Lower leg skin (tissue), 4 donors: ENCODE data around the gene KRTDAP. TPM values are rescaled to one million over a fixed set of nuclear protein-coding genes. Genes with fewer than 3 reads are reported as not detected.

Experiments used
- DNase-seq, 2 donors: peaks; one replicate each; pipeline ENCODE4 v3.0.0-alpha.2; 2019; ENCODE audit warnings: low spot score in 2 of 2
- H3K4me3 ChIP-seq: fragments of 200-600 bp; sonication (generic); 2 replicates; pipeline ENCODE4 v1.5.1; 2017; ENCODE audit warnings: mild to moderate bottlenecking, low read depth; ENCODE audit not compliant: poor library complexity, severe bottlenecking
- POLR2A ChIP-seq, 2 donors: fragments of 450-650 bp; IDR thresholded peaks; one replicate each; pipeline ENCODE4 v1.6.1; 2016 to 2017; ENCODE audit warnings: antibody characterized with exemption in 2 of 2, mild to moderate bottlenecking in 1 of 2, moderate library complexity in 1 of 2
- whole genome bisulfite sequencing, 2 donors: methylation state at CpG; one replicate each; pipeline ENCODE4 v1.1.5; 2018; 5-methylcytosine and 5-hydroxymethylcytosine counted together
- intact Hi-C: fragments of 100-400 bp; cut with DNase I; formaldehyde crosslinking; loops from one replicate; pipeline ENCODE4 v1.15.0; 2023; ENCODE audit warnings: low total_unique reads
- total RNA-seq, 4 donors: library from RNA; depleted of rRNA; stranded (reverse); fragments of >200 nt; gene quantifications; one replicate each; pipeline ENCODE4 v1.1.0, GENCODE V29; 2016
- TF ChIP-seq, protein P1 (sequence below), 3 donors: fragments of 450-650 bp; IDR thresholded peaks; one replicate each; pipeline ENCODE4 v1.5.1; 2016; ENCODE audit warnings: antibody characterized with exemption in 3 of 3, mild to moderate bottlenecking in 3 of 3, moderate library complexity in 2 of 3

The KRTDAP gene
- total RNA-seq, 4 donors from 2014 or later = 10,097 to 21,423 (median 15,501) TPM

DNA sequence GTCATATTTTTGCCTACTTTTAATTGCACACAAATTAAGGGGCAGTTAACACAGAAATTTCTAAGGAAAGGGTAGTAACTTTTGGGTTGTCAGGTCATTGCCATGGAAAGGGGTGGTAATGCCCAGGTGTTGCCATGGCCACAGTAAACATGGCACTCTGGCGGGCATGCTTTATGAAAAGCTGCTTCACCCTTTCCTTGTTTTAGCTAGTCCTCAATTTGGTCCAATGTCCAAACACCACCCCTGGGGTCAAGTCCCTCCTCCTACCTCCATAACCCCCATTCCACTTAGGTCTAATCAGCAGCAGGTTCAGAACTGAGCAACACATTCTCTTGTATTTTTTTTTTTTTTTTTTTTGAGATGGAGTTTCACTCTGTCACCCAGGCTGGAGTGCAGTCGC, 35.6 kb downstream of the KRTDAP start:
- WGBS, 2 donors = 85 to 91% methylated on average over 2 of the region's 2 CpGs
- intact Hi-C loops = no loop called here
- H3K4me3 ChIP-seq = no peak overlapping the region
- TF ChIP-seq, protein P1, sequence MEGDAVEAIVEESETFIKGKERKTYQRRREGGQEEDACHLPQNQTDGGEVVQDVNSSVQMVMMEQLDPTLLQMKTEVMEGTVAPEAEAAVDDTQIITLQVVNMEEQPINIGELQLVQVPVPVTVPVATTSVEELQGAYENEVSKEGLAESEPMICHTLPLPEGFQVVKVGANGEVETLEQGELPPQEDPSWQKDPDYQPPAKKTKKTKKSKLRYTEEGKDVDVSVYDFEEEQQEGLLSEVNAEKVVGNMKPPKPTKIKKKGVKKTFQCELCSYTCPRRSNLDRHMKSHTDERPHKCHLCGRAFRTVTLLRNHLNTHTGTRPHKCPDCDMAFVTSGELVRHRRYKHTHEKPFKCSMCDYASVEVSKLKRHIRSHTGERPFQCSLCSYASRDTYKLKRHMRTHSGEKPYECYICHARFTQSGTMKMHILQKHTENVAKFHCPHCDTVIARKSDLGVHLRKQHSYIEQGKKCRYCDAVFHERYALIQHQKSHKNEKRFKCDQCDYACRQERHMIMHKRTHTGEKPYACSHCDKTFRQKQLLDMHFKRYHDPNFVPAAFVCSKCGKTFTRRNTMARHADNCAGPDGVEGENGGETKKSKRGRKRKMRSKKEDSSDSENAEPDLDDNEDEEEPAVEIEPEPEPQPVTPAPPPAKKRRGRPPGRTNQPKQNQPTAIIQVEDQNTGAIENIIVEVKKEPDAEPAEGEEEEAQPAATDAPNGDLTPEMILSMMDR (IDR thresholded peaks at IDR 0.05) = no peak
- TF ChIP-seq POLR2A (IDR thresholded peaks at IDR 0.05) = no peak
- no peak for DNase-seq

DNA sequence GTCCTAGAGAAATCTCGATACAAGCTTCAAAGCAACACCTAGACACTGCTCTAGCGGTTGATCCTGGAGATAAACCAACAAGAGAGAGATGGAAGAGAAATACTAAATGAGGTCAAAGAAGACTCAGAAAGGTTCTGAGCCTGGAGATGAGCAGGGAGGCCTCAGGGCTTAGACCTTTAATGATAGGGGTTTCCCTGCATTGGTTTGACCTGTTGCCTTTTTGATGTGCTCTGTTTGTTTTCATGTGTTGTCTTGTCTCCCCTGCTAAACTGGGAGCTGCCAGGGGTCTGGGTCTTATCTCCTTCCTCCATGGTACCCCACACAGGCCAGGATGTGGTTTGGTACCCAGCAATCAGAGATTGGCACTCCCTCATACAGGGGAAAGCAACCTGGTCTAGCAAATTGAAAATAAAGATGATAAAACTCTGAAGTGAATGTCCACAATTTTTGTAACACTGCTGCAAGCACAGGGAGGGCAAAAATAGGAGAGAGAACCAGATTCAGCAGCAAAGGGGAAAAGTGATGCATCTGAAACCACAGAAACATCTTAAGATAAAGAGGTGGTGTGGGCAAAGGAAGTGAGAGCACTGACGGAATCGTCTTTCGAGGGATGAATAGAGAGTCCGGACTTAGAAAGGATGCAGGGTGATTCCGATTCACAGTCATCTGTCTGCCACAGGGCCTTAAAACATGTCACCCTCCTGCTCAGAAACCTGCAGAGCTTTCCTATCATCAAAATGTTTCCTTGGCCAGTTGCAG, 38.7 kb downstream of the KRTDAP start:
- no peak for DNase-seq
- intact Hi-C loops = no loop called here
- TF ChIP-seq, protein P1 (IDR thresholded peaks at IDR 0.05) = no peak
- no peak for TF ChIP-seq POLR2A (IDR thresholded peaks at IDR 0.05)
- H3K4me3 ChIP-seq = no peak overlapping the region
- WGBS, 2 donors = 80% methylated on average over 7 of the region's 7 CpGs

DNA sequence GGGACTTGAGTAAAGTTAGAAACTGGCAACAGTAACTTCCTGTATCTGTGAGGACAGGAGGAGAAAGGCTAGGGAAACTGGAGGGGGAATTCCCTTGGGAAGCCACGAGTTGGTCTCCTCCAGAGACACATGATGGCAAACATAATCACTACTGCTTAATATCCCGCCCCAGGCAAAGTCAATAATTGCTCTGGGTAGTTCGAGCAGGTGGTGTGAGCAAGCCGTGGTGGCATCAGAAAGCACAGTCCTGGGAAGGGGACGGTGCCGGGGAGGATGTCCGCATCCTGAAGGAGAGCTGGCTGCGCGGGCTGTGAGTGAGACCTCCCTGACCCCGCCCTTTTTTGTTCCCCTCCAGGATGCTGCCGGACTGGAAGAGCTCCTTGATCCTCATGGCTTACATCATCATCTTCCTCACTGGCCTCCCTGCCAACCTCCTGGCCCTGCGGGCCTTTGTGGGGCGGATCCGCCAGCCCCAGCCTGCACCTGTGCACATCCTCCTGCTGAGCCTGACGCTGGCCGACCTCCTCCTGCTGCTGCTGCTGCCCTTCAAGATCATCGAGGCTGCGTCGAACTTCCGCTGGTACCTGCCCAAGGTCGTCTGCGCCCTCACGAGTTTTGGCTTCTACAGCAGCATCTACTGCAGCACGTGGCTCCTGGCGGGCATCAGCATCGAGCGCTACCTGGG, 40.8 kb downstream of the KRTDAP start:
- no peak for DNase-seq
- no peak for TF ChIP-seq POLR2A (IDR thresholded peaks at IDR 0.05)
- TF ChIP-seq, protein P1 (IDR thresholded peaks at IDR 0.05) = no peak
- WGBS, 2 donors = 41 to 50% methylated on average over 27 of the region's 27 CpGs
- intact Hi-C loops = no loop called here
- no peak overlapping the region for H3K4me3 ChIP-seq

DNA sequence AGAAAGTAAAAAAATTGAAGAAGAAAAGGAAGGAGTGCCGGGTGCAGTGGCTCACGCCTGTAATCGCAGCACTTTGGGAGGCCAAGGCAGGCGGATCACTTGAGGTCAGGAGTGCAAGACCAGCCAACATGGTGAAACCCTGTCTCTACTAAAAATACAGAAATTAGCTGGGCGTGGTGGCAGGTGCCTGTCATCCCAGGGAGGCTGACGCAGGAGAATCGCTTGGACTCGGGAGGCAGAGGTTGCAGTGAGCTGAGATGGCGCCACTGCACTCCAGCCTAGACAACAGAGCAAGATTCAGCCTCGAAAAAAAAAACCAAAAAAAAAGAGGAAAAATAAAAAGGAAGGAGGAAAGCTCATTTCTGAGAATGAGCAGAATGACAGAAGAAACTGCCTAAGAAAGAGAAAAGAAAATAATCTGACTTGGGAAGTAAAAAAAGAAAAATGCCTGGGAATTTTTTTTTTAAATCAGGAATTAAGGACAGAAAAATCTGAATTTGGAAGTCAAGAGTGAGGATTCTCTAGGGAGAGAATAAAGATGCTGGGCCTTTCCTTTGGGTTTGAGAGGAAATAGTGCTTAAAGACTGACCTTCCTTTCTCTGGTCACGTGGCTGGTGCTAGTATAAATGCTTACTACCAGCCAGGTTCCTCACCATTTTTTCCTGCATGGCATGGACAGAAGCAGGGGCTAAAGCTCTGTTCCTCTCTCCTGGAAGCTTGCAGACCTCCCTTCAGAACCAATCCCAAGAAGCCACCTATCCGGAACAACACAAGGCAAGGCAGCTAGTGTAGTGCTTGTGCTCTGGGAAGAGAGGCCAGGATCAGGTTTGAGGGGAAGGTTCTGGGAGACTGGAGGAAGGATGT, 42.4 kb downstream of the KRTDAP start, which contains the start of gene FFAR2:
Gene FFAR2 (plus strand): TSS at position 652 of the 864 bp plus-strand sequence. CDS start 1,458 bp downstream, outside the sequence.
- no peak within 1 kb of the TSS for H3K4me3 ChIP-seq
- no peak for DNase-seq
- intact Hi-C loops = no loop called here
- 72 to 83% methylated on average over 12 of the region's 12 CpGs for WGBS, 2 donors
- TF ChIP-seq, protein P1 (IDR thresholded peaks at IDR 0.05) = no peak
- no peak for TF ChIP-seq POLR2A (IDR thresholded peaks at IDR 0.05)

DNA sequence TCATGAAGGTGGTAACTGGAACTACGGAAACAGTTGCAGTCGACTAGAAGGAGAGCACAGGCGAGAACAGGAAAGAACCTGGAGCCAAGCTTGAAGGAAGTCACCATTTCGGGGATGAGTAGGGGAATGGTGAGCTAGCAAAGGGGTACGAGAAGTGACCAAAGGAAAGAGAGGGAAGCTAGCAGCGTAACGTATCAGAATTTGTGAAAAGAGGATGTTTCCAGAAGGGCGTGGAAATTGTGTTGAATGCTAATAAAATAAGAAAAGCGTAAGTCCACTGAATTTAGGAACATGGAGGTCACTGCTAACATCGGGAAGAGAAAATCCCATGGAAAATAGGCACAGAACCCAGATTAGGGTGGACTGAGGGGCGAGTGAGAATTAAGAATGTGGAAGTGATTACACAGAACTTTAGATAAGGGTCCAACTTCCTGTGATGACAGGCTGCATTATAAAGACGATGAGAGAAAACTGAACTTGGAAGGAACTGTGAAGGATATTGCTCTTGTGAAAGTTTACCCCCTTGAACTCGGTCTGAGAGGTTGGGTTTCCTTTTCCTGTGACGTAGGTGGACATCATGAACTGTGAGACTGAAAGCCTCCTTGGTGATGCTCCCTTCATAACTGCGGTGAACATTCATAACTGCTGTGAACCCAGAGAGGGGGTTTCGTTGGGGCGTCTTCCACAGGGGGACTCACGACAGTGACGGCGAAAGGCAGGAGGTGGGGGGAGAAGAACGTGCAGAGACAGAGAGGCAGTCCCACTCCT, 44.3 kb downstream of the KRTDAP start:
- intact Hi-C loops = no loop called here
- no peak for DNase-seq
- H3K4me3 ChIP-seq = no peak overlapping the region
- 79% methylated on average over 21 of the region's 21 CpGs for WGBS, 2 donors
- TF ChIP-seq POLR2A (IDR thresholded peaks at IDR 0.05) = no peak
- TF ChIP-seq, protein P1 (IDR thresholded peaks at IDR 0.05) = no peak
